ENCODE measurements around the gene ELL2. TPM values are rescaled to one million over a fixed set of nuclear protein-coding genes. Genes with fewer than 3 reads are reported as not detected.

The ELL2 gene
- total RNA-seq, 1 donor from 2014 or later = 57.5 TPM

- H3K27ac ChIP-seq = no peak overlapping the region
- H3K4me3 ChIP-seq = no peak overlapping the region
- intact Hi-C loops (cut with DNase I) = no loop called here
Measured at GRCh38 chr5:95954716-95955115, 6.9 kb downstream of the ELL2 start.

GRCh38 chr5:95953021-95953702 is 8.5 kb downstream of the ELL2 start:
- intact Hi-C loops (cut with DNase I) = no loop called here
- DNase-seq (no peak), ATAC-seq (no peak)
- Histone ChIP-seq H3K36me3 (no peaks in the 10 kb centered on the region), H3K27me3 (ENCODE audit: low read depth) (no peaks in the 10 kb centered on the region), H3K4me1 (peaks cover 56% of the 10 kb centered on the region), H3K27ac (no peak overlapping the region), H3K4me3 (no peak overlapping the region), H3K9me3 (no peaks in the 10 kb centered on the region)
- TF ChIP-seq CTCF (IDR thresholded peaks at IDR 0.05) = no peak

More at GRCh38 chr5:95954716-95955115, 6.9 kb downstream of the ELL2 start:
- no peaks in the 10 kb centered on the region for H3K36me3 ChIP-seq
- H3K4me1 ChIP-seq = peaks cover 59% of the 10 kb centered on the region
- no peak for TF ChIP-seq CTCF (IDR thresholded peaks at IDR 0.05)
- no peaks in the 10 kb centered on the region for H3K27me3 ChIP-seq (ENCODE audit: low read depth)
- no peaks in the 10 kb centered on the region for H3K9me3 ChIP-seq
- no peak for ATAC-seq
- DNase-seq = no peak

- H3K4me3 ChIP-seq = no peak overlapping the region
- peaks cover 44% of the 10 kb centered on the region for H3K4me1 ChIP-seq
- no peak for ATAC-seq
- no peaks in the 10 kb centered on the region for H3K9me3 ChIP-seq
- no peaks in the 10 kb centered on the region for H3K36me3 ChIP-seq
- no peak for DNase-seq
- intact Hi-C loops (cut with DNase I) = no loop called here
- no peak for TF ChIP-seq CTCF (IDR thresholded peaks at IDR 0.05)
- H3K27ac ChIP-seq = no peak overlapping the region
- no peaks in the 10 kb centered on the region for H3K27me3 ChIP-seq (ENCODE audit: low read depth)
Measured at GRCh38 chr5:95951916-95952315, 9.7 kb downstream of the ELL2 start.

- Histone ChIP-seq H3K4me1 (peaks cover 23% of the 10 kb centered on the region), H3K36me3 (no peaks in the 10 kb centered on the region), H3K27me3 (ENCODE audit: low read depth) (no peaks in the 10 kb centered on the region), H3K4me3 (no peak overlapping the region), H3K27ac (no peak overlapping the region), H3K9me3 (no peaks in the 10 kb centered on the region)
- intact Hi-C loops (cut with DNase I) = no loop called here
- ATAC-seq (no peak), DNase-seq (no peak)
- TF ChIP-seq CTCF (IDR thresholded peaks at IDR 0.05) = no peak
Measured at GRCh38 chr5:95949810-95950209, 11.8 kb downstream of the ELL2 start.

- no peaks in the 10 kb centered on the region for H3K27me3 ChIP-seq (ENCODE audit: low read depth)
- no peak overlapping the region for H3K27ac ChIP-seq
- TF ChIP-seq CTCF (IDR thresholded peaks at IDR 0.05) = no peak
- no peaks in the 10 kb centered on the region for H3K9me3 ChIP-seq
- intact Hi-C loops (cut with DNase I) = no loop called here
- no peak overlapping the region for H3K4me3 ChIP-seq
- no peaks in the 10 kb centered on the region for H3K36me3 ChIP-seq
- peaks cover 19% of the 10 kb centered on the region for H3K4me1 ChIP-seq
- DNase-seq = no peak
- no peak for ATAC-seq
Measured at GRCh38 chr5:95948631-95949030, 13.0 kb downstream of the ELL2 start.
